Stimulated activated CD4-positive, alpha-beta T cell treated with anti-CD3 and anti-CD28 coated beads, Interleukin-2, amount 100 ng/mL, for 4 hours (primary cell): ENCODE data around the gene SF3B6.
"Not testable (repeated sequence)": the region's sequence is repeated elsewhere in the genome, so short reads cannot be mapped to it uniquely, and the experiment has no call there.

ENCODE experiments used
- DNase-seq: peaks from one replicate; pipeline ENCODE4 v3.0.0-alpha.2; 2020; ENCODE audit warnings: low read depth

The SF3B6 gene, protein sequence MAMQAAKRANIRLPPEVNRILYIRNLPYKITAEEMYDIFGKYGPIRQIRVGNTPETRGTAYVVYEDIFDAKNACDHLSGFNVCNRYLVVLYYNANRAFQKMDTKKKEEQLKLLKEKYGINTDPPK

DNA sequence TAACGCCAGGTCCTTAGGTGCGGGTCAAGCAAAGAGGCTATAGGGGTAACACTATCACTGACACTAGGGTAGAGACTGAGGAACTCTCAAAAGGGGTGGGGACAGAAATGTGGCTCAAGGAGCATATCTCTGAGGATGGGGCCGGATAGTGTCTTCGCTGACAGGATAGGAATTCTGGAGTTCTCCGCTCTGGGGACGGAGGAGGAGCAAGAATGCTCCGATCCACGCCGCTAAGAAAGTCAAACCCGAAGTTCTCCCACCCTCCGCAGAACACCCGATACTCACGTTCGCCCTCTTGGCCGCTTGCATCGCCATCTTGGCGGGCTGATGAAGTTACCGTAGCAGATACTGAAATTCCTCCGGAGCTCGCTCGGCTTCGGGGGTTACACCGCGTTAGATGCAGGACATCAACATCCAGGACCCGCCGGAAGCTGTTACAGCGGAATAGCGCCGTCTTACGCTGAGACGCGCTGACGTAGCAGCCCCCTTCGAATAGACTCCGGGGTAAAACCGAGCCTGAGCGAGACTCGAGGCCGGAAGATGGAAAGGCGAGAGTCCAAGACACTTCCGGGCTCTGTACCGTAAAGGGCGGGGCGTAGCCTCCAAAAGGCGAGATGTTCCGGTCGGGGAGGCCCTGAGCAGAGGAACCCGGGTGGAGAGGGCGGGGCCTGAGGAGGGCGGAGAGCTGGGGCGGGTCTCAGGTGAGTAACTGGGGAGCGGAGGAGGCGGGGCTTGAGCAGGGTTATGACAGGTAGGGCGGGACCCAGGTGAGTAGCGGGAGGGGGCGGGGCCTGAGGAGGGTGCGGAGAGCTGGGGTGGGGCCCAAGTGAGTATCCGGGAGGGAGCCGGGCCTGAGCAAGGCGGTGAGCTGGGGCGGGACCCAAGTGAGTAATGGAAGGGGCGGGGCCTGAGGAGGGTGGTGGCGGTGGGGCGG, at the start of gene SF3B6:
TSS of gene SF3B6 (minus strand) at position 412 of the 934 bp plus-strand sequence. CDS start at position 315, 97 bp downstream.
- DNase-seq: peak; percentile 100

DNA sequence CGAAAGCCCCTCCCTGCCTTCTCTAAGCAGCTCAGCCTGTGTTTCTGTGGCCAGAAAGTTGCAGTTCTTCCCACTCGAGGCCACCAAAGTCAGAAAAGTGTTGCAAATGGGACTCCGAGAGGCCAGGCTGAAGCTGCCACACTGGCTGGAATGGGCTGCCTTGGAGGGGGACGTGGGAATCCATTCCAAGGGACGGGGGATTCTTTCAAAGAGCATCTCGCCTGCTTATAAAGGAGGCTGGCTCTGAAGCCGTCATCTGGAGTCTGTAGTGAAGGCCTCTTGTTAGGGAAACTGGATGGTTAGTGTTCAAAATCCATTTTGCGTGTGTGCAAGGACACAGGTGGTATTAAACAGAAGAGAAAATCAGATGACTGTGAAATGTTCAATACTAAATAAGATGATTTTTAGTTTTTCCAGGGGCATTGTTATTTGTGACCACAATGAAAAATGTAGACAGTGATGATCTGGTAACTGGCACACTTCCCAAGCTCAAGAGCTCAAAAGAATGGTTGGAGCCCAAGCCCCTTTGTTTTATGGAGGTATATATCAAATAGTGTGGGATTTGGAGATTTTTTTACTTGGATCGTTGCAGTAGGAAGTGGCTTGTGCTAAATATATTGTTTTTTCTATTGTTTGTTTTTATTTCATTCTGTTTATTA, 47.9 kb upstream of the SF3B6 start:
- DNase-seq: no peak

DNA sequence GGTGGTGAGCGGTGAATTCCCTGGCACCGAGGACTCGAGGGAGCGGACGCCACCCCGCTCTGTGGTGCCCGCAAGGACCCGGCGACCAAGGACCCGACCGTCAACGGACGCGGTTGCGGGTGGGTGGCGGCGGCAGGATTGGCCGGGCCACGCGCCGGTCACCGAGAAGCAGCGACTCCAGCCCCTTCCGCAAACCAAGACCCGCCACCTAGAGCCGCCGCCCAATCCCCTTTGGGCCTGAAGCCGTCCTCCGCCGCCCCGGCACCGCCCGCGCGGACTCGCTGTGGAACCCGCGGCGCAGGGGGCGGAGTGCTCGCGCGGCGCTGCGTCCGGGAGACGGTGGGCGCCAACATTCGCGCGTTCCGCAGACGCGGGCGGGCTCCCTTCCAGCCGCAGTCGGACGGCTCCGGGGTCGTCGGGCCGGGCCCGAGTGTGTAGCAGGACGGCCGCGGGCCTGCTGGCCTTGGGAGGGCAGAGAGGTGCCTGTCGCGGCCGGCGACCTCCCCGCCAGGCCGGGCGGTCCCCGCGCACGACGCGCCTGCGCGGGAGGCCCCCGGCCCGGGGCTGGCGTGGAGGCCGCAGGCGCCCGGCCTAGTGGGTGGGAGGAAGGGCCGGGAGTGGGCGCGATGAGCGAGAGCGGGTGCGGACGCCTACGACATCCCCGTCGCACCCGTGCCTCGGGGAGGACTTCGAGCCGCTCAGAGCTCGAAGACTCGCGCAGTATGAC, 47.2 kb upstream of the SF3B6 start, which contains the start of the genes FAM228B and PFN4:
TSS of gene FAM228B (plus strand) at position 275 of the 727 bp plus-strand sequence. CDS start 893 bp downstream, outside the sequence.
TSS of gene PFN4 (minus strand) at position 140 of the 727 bp plus-strand sequence. CDS start 799 bp downstream, outside the sequence.
- DNase-seq: peak; percentile 32

DNA sequence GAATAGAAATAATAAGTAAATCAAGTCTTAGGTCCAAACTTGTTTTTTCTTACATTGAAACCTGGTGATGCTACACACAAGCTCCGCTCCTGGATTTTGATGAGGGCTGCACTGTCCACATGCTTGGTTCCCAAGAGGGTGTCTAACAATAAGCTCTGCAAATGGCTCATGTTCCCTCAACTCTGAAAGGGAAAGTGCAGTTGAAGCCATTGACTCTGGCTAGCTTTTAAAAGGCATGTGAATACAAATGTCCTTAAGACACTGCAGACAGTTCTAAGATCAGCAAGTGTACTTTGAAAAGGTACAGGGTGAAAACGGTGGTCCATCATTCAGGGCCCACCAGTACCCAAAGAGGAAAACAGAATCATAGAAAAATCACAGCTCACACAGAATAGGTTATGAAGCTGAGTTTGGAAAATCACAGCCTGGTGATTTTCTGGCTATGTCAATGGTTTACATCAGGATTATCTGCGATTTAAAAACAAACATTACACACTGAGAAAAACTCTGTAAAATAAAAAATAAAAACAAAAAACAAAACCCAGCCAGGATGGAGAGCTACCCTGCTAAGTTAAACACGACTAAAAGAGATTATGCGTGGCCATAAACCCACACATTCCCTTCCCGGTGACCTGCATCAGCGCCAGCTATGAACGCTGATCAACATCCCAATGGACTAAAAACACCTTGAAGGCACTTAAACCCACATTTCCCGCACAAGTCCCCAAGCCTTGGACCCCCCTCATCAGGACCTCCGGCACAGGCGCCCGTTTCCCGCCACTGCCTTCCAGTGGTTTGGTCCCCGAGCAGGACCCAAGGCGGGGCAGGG, 46.5 kb upstream of the SF3B6 start:
- no peak for DNase-seq

DNA sequence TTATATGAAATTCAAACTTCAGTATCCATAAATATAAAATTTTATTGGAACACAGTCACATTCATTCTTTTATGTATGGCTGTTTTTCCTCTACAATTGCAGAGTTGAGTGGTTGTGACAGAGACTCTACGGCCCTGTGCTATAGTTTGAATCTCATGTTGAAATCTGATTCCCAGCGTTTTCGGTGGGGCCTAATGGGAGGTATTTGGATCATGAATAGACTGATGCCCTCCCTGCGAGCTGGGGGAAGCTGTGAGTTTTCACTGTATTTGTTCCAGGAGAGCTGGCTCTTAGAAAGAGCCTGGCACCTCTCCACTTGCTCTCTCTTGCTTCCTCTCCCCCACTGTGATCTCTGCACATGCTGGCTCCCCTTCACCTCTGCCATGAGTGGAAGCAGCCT, 45.3 kb upstream of the SF3B6 start:
- DNase-seq: no peak

DNA sequence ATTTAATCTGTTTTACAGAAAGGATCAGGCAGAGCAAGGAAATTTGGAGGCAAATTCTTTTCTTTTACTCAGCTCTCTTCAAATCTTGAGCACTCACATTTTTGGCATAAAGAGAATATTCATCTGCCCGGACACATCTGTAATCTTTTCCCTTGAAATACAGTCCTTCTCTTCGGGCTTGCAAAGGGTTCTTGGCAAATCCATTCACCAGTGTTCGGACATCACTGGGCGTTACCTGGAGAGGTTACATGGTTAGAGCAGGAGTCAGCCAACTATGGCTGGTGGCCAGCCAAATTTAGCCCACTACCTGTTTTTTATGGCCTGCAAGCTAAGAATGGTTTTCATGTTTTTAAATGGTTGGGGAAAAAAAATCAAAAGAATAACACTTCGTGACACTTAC, 44.9 kb upstream of the SF3B6 start:
- DNase-seq: no peak

DNA sequence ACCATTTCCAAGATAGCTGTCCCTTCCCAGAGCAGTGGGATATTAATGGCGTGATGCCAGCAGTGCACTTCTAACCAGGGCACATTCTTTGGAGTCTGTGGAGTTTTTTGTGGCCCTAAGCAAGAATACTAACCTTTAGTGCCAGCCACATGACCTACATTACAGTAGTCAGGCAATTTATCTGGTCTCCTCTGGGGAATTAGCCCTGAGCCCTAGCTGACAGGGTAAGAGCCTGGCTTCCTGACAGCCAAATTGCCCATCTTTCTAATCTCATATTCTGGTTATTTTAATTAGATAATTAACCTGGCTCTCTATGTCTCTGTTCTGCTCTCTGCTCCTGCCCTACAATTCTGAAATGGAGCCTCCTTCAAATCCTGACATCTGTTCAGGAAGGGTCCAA, 41.8 kb upstream of the SF3B6 start:
- no peak for DNase-seq

DNA sequence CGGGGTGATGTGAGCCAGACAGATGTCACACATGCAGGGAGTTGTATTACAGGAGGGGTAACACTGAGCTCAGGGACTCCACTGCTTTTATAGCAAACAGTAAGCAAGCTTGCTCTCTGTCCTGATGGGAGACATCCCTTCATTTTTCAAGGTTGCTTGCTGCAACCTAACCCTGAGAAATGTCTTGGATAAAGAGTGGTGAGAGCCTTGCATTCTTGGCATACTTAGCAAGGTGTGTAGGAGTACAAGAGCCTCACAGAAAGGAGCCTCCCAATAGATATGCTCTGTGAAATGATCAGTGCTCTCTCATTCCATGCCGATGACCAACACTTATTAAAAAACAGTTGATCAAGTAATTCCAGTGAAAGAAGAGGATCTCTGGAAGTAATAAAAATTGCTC, 38.9 kb upstream of the SF3B6 start:
- DNase-seq: no peak

DNA sequence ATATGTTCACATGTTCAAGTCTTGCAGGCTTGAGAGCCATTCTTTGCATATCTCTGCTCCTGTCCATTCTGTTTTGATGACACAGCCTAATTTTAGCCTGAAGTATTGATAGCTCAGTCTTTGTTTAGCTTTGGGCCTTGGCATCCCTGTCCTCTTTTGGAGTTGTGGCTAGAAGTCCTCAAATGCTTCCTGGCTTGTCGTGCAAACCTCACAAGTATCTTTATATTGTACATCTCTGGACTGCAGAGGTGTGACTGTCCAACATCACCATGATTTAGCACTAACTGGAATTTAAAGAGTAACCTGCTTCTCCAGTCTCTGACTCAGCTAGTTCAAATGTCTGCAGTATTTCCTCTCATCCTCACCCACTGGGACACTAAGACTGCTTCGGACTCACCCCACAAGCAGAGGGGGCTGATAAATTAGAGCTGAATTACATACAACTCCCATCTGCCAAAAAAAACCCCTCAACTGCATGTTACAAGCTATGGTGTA, 35.3 kb upstream of the SF3B6 start:
- DNase-seq: no peak

DNA sequence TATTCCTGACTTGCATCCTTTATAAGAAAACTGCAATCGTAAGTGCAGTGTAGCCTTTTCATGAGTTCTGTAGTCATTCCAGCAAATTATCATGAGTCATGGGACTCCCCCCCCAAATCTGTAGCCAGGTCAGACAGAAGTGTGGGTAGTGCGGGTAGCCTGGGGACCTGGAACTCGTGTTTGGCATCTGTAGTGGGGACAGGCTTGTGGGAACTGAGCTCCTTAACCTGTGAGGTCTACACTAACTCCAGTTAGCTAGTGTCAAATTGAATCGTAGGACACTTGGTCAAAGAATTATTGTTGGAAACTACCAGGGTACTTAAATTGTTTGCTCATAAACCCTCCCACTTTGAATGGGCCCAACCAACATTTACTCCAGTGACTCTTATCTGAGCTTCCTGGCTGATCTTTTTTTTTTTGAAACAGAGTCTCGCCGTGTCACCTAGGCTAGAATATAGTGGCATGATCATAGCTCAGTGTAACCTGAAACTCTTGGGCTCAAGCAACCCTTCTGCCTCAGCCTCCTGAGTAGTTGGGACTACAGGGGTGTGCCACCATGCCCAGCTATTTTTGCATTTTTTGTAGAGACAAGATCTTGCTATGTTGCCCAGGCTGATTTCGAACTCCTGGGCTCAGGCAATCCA, 34.7 kb upstream of the SF3B6 start:
- no peak for DNase-seq

DNA sequence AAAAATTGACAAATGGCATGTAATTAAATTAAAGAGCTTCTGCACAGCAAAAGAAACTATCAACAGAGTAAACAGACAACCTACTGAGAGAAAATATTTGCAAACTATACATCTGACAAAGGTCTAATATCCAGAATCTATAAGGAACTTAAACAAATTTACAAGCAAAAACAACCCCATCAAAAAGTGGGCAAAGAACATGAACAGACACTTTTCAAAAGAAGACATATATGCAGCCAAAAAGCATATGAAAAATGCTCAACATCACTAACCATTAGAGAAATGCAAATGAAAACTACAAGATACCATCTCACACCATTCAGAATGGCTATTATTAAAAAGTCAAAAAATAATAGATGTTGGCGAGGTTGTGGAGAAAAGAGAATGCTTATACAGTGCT, 33.3 kb upstream of the SF3B6 start:
- DNase-seq: not testable (repeated sequence)

DNA sequence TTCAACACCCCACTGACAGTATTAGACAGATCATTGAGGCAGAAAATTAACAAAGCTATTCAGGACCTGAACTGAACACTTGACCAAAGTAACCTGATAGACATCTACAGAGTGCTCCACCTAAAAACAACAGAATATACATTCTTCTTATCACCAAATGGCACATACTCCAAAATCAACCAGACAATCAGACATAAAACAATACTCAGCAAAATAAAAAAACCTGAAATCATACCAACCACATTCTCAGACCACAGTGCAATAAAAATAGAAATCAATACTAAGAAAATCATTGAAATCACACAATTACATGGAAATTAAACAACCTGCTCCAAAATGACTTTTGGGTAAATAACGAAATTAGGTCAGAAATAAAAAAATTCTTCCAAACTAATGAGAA, 31.2 kb upstream of the SF3B6 start:
- DNase-seq: no peak

DNA sequence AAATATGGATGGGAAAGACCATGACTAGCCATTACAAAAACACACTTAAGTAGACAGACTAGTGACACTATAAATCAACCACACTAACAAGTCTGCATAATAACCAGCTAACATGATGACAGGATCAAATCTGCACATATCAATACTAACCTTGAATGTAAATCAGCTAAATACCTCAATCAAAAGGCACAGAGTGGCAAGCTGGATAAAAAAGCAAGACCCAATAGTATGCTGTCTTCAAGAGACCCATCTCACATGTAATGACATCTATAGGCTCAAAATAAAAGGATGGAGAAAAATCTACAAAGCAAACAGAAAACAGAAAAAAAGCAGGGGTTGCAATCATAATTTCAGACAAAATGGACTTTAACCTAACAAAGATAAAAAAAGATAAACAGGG, 30.7 kb upstream of the SF3B6 start:
- DNase-seq: no peak

DNA sequence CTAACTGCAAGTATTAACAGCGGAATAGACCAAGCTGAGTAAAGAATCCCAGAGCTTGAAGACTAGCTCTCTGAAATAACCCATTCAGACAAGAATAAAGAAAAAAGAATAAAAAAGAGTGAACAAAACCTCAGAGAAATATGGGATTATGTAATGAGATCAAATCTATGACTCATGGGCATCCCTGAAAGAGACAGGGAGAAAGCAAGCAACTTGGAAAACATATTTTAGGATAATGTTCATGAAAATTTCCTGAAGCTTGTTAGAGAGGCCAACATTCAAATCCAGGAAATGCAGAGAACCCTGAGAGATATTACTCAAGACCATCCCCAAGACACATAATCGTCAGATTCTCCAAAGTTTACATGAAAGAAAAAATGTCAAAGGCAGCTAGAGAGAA, 29.7 kb upstream of the SF3B6 start:
- no peak for DNase-seq

DNA sequence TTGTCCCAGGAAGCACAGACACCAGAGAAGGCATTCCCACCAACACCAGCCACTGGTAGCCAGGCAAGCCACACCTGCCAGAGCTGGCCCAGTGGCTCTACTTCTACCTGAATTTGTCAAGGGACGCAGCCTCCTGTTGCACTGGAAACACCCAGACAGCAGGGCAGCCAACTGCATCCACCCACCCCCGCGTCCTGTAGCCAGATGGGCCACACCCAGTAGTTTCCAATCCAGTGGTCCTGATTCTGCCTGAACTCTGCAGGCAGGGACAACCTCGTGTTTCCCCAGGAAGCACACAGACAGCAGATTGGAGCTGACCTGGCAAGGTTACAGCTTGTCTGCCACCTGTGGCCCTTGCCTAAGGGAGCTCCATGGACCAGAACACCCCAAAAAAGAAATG, 28.8 kb upstream of the SF3B6 start:
- DNase-seq: no peak

DNA sequence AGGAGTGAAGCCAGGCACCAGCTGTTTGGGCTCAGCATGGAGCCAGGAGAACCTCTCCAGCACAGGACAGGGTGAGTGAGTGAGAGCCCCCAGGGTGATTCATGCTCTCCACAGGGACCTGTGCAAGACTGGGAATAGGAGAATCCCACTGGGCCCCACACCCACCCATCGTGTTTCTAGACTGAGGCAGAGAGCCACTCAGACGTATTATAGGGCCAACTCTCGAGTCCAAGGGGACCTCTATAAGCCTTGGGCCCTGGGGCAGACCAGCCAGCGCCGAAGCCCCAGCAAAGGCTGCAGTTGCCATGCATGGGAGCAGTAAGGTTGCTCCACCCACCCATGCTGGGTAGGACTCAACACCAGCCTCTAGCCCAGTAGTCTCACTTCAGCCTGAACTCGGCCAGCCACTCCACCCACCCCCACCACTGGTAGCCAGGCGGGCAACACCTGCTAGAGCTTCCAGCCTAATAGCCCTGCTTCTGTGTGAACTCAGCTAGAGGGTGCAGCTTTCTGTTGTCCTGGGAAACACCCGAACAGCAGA, 28.1 kb upstream of the SF3B6 start:
- DNase-seq: no peak

DNA sequence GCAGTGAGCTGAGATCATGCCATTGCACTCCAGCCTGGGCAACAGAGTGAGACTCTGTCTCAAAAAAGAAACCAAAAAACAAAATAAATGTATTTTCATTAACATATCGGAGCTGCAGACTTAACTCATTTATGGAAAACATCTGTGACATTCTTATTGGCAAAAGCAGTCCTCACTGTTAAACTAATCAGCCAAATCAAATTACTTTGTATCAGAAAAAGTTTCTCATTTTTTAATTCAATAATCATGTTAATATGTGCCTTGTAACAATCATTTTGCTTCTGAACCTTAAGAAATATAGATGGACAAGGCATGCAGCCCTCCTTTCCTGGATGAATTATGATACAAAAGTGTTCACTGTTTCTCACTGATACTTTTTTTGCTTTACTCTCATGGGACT, 26.6 kb upstream of the SF3B6 start:
- DNase-seq: no peak

DNA sequence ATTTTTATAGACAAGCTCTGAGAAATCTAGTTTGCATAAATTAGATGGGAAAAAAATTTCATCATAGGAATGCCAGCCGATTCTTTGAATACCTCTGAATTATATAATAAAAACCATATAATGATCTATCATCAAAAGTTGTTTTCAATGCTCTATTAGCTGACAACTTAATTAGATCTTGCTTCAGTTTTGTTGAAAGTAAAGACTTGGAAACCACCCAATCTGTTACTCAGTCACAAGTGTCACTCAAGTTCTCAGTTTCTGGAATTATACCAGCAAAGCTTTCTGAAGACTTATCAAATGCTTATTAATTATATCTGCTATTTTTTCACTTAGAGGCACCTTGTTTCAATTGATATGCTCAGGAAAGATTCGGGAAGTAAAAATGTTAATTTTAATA, 25.9 kb upstream of the SF3B6 start:
- no peak for DNase-seq

DNA sequence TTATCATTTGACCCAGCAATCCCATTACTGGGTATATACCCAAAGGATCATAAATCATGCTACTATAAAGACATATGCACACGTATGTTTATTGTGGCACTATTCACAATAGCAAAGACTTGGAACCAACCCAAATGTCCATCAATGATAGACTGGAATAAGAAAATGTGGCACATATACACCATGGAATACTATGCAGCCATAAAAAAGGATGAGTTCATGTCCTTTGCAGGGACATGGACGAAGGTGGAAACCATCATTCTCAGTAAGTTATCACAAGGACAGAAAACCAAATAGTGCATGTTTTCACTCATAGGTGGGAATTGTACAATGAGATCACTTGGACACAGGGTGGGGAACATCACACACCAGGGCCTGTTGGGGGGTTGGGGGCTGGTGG, 24.6 kb upstream of the SF3B6 start:
- not testable (repeated sequence) for DNase-seq

DNA sequence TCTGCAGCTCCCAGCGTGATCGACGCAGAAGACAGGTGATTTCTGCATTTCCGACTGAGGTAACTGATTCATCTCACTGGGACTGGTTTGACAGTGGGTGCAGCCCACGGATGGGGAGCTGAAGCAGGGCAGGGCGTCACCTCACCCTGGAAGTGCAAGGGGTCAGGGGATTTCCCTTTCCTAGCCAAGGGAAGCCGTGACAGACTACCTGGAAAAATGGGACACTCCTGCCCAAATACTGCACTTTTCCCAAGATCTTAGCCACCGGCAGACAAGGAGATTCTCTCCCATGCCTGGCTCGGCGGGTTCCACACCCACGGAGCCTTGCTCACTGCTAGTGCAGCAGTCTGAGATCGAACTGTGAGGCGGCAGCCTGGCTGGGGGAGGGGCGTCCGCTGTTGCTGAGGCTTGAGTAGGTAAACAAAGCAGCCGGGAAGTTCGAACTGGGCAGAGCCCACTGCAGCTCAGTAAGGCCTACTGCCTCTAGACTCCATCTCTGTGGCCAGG, 19.1 kb upstream of the SF3B6 start:
- DNase-seq: not testable (repeated sequence)
